Spinal cord (tissue), 10 donors: ENCODE data around the gene MYO1G. TPM values are rescaled to one million over a fixed set of nuclear protein-coding genes. Genes with fewer than 3 reads are reported as not detected.

Source experiments
- DNase-seq, 6 donors: peaks; one replicate each; pipeline versions ENCODE4 v3.0.0 to v3.0.0-alpha.2; 2013 to 2015; ENCODE audit warnings: low spot score in 6 of 6, low read depth in 4 of 6
- H3K27ac ChIP-seq: one replicate; pipeline ENCODE4 v1.5.1; 2013; ENCODE audit warnings: low read depth, low read length, control low read depth
- H3K27me3 ChIP-seq: one replicate; pipeline ENCODE4 v1.6.1; 2013; ENCODE audit warnings: low read length; ENCODE audit not compliant: control insufficient read depth, insufficient read depth
- H3K36me3 ChIP-seq: one replicate; pipeline ENCODE4 v1.6.1; 2013; ENCODE audit warnings: low read length; ENCODE audit not compliant: control insufficient read depth, insufficient read depth
- H3K4me1 ChIP-seq: one replicate; pipeline ENCODE4 v1.6.1; 2013; ENCODE audit warnings: low read length; ENCODE audit not compliant: control insufficient read depth, insufficient read depth
- H3K4me3 ChIP-seq: one replicate; pipeline ENCODE4 v1.5.1; 2013; ENCODE audit warnings: low read depth, low read length, control low read depth
- H3K9me3 ChIP-seq: one replicate; pipeline ENCODE4 v1.6.1; 2013; ENCODE audit warnings: low read length; ENCODE audit not compliant: control insufficient read depth, insufficient read depth
- WGBS: methylation state at CpG from one replicate; pipeline ENCODE4 v1.1.5; 2013; ENCODE audit warnings: missing lambda C conversion rate; ENCODE audit not compliant: insufficient coverage; 5-methylcytosine and 5-hydroxymethylcytosine counted together
- polyA plus RNA-seq, 2 donors: library from polyadenylated mRNA; unstranded; fragments of 120-200 nt; gene quantifications; one replicate each; pipeline ENCODE4 v1.2.1, GENCODE V29; 2013; ENCODE audit not compliant: insufficient read length in 2 of 2
- total RNA-seq, 2 donors: library from RNA; depleted of rRNA in 1 of 2; stranded (reverse); fragments of 120-200 nt in 1 of 2; fragments of >200 nt in 1 of 2; gene quantifications; one replicate each; pipeline versions ENCODE4 v1.2.3 to v1.2.4, GENCODE V29; 2013 to 2014
- donor health status: healthy.

The MYO1G gene
- total and polyA plus RNA-seq, 4 donors = 0.48 to 1.4 (median 0.55) TPM

GRCh38 chr7:44989132-44989531 is 10.3 kb upstream of the MYO1G start:
- Histone ChIP-seq H3K27ac (no peak overlapping the region), H3K4me3 (no peak overlapping the region), H3K9me3 (no peaks in the 10 kb centered on the region), H3K4me1 (peaks cover 18% of the 10 kb centered on the region), H3K27me3 (no peaks in the 10 kb centered on the region), H3K36me3 (peaks cover 4% of the 10 kb centered on the region)
- 91% methylated on average over 3 of the region's 3 CpGs for WGBS
- DNase-seq = no peak

- 91% methylated on average over 2 of the region's 4 CpGs for WGBS
- H3K9me3 ChIP-seq = no peaks in the 10 kb centered on the region
- H3K4me3 ChIP-seq = no peak overlapping the region
- peaks cover 18% of the 10 kb centered on the region for H3K4me1 ChIP-seq
- no peak overlapping the region for H3K27ac ChIP-seq
- peaks cover 8% of the 10 kb centered on the region for H3K36me3 ChIP-seq
- no peaks in the 10 kb centered on the region for H3K27me3 ChIP-seq
- DNase-seq = no peak
Observed at GRCh38 chr7:44988701-44989100, 9.9 kb upstream of the MYO1G start.

GRCh38 chr7:44987996-44988395 is 9.2 kb upstream of the MYO1G start:
- H3K4me1 ChIP-seq = peaks cover 18% of the 10 kb centered on the region
- H3K27me3 ChIP-seq = no peaks in the 10 kb centered on the region
- H3K27ac ChIP-seq = no peak overlapping the region
- peaks cover 10% of the 10 kb centered on the region for H3K36me3 ChIP-seq
- no peak overlapping the region for H3K4me3 ChIP-seq
- WGBS = 84% methylated on average over 8 of the region's 10 CpGs
- DNase-seq = no peak
- no peaks in the 10 kb centered on the region for H3K9me3 ChIP-seq

- Histone ChIP-seq H3K4me3 (no peak overlapping the region), H3K4me1 (peaks cover 18% of the 10 kb centered on the region), H3K36me3 (peaks cover 12% of the 10 kb centered on the region), H3K27me3 (no peaks in the 10 kb centered on the region), H3K9me3 (no peaks in the 10 kb centered on the region), H3K27ac (no peak overlapping the region)
- 89% methylated on average over 6 of the region's 7 CpGs for WGBS
- no peak for DNase-seq
Observed at GRCh38 chr7:44987457-44987856, 8.6 kb upstream of the MYO1G start.

GRCh38 chr7:44986218-44987053 is 7.6 kb upstream of the MYO1G start:
- WGBS = under 1% methylated on average over 68 of the region's 68 CpGs
- peak; percentile 82 to 98 (median 90) for DNase-seq

GRCh38 chr7:44985900-44986217 is 7.0 kb upstream of the MYO1G start:
- DNase-seq = peak in 1 of 6 donors; percentile 28
- Histone ChIP-seq H3K27me3 (no peaks in the 10 kb centered on the region), H3K4me1 (peaks cover 18% of the 10 kb centered on the region), H3K4me3 (peak overlapping the region; percentile 68), H3K27ac (peak overlapping the region; percentile 94), H3K9me3 (no peaks in the 10 kb centered on the region), H3K36me3 (peaks cover 24% of the 10 kb centered on the region)
- WGBS = 14% methylated on average over 8 of the region's 8 CpGs

More at GRCh38 chr7:44986218-44987053, 7.6 kb upstream of the MYO1G start:
- Histone ChIP-seq H3K4me1 (peaks cover 18% of the 10 kb centered on the region), H3K36me3 (peaks cover 19% of the 10 kb centered on the region), H3K27ac (peak overlapping the region; percentile 94), H3K9me3 (no peaks in the 10 kb centered on the region), H3K4me3 (peak overlapping the region; percentile 68), H3K27me3 (no peaks in the 10 kb centered on the region)

GRCh38 chr7:44985033-44985695 is 6.3 kb upstream of the MYO1G start:
- no peak for DNase-seq
- peaks cover 18% of the 10 kb centered on the region for H3K4me1 ChIP-seq
- no peaks in the 10 kb centered on the region for H3K9me3 ChIP-seq
- peak overlapping the region; percentile 94 for H3K27ac ChIP-seq
- no peaks in the 10 kb centered on the region for H3K27me3 ChIP-seq
- WGBS = no CpG with 5 or more reads among the region's 6 CpGs
- no peak overlapping the region for H3K4me3 ChIP-seq
- peaks cover 28% of the 10 kb centered on the region for H3K36me3 ChIP-seq

GRCh38 chr7:44984478-44984758 is 5.6 kb upstream of the MYO1G start:
- Histone ChIP-seq H3K4me3 (no peak overlapping the region), H3K27ac (no peak overlapping the region), H3K36me3 (peaks cover 33% of the 10 kb centered on the region), H3K9me3 (no peaks in the 10 kb centered on the region), H3K27me3 (no peaks in the 10 kb centered on the region), H3K4me1 (peaks cover 18% of the 10 kb centered on the region)
- no peak for DNase-seq
- 82% methylated on average over 3 of the region's 3 CpGs for WGBS

GRCh38 chr7:44983742-44984477 is 5.1 kb upstream of the MYO1G start:
- WGBS = 100% methylated on average over 4 of the region's 6 CpGs
- Histone ChIP-seq H3K4me3 (no peak overlapping the region), H3K9me3 (no peaks in the 10 kb centered on the region), H3K4me1 (peaks cover 18% of the 10 kb centered on the region), H3K27me3 (no peaks in the 10 kb centered on the region), H3K27ac (no peak overlapping the region), H3K36me3 (peaks cover 38% of the 10 kb centered on the region)
- DNase-seq = no peak
